Umbilical cord (tissue), 2 donors: ENCODE data around the gene SGPL1. TPM values are rescaled to one million over a fixed set of nuclear protein-coding genes. Genes with fewer than 3 reads are reported as not detected.

Experiments
- DNase-seq: peaks from one replicate; pipeline ENCODE4 v3.0.0-alpha.2; 2015; ENCODE audit warnings: low spot score
- total RNA-seq: library from RNA; depleted of rRNA; stranded (reverse); fragments of >200 nt; gene quantifications from one replicate; pipeline ENCODE4 v1.2.3, GENCODE V29; 2014; ENCODE audit warnings: low replicate concordance; ENCODE audit not compliant: insufficient read depth

SGPL1 gene
- total RNA-seq, 1 donor from 2014 or later, result 23.8 TPM

GRCh38 chr10:70880077-70880534 is 64.4 kb downstream of the SGPL1 start:
- DNase-seq, result peak; percentile 80

DNA sequence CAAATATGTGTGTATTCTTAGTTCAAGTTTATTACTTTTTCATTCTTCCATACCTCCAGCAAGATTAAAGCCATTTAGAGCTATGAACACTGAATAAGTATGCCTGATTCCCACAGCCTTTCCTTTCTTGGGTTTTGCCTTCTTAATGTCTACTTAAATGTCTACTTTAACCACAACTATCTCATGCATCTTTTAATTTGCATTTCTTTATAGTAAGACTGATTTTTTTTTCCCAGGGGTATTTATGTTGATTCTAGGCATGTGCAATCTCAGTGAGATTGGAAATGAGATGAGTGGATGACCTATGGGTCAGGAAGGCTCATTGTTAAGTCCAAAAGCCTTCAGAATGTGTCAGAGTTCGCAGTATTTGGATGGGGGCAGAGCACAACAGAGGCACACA is 69.0 kb downstream of the SGPL1 start:
- no peak for DNase-seq

DNA sequence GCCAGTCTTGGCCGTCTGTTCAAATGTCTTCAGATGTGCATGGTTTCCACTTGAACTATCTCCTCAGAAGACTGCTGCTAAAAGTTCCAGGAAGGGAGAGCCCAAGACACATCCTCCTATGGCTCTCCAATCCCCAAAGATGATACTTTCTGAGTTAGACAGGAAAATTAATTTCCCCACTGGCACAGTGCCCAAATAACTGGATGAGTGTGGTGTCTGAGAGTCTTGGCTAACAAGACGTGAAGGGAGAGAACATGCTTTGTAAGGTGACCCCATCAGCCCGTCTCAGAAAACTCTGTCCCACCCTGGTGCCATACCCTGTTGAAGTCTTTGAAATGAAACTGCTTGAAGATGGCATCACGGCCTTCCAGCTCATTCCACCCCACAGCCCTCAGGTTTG is 69.7 kb downstream of the SGPL1 start:
- no peak for DNase-seq

DNA sequence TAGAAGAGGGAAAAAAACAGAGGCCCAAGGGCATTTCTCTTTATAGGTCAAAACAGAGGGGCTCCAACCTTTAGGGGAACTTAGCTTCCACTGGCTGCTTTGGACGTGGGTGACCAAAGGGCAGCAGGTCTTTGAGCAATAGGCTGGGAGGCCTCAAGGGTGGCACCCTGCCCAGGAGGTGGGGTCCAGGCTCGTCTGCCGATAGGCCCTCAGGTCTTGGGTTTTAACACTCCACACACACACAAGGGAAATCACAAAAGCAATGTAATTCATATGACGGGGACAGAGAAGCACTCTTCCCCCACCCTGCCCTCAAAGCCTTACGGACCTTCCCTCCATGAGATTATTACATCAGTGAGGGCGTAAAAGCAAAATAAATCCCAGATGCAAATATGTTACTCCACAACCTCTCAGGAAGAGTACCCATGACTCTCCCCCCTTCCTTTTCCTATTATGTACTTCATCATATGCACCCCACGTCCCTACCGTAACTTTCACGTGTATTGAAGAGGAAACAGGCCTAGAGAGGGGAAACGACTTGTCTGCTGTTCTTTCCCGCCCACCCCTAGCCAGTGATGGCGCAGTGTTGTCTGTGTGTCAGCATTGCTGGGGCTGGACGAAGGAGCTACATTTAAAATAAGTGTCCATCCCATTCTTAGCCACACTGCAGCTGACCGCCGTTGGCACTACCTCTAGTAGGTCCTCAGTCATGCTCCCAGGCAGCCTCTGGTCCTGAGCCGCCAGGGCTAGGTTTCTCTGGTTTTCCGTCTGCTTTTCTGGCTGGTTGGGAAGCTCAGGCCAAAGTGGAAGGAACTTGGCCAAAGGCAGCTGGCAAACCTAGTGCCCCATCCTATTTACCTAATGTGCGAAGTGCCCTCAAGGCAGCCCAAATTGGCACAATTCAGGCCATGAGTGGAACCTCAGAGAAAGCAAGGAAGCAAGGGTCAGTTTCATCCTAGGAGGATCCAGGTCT is 70.5 kb downstream of the SGPL1 start:
- no peak for DNase-seq

GRCh38 chr10:70886921-70887665 is 71.3 kb downstream of the SGPL1 start:
- DNase-seq, result no peak

- peak; percentile 87 for DNase-seq
Observed at GRCh38 chr10:70887804-70888800, 72.4 kb downstream of the SGPL1 start, which contains the start of gene PCBD1. TSS of gene PCBD1 (minus strand) at chr10:70888565. CDS start at chr10:70888533, 32 bp downstream.

- DNase-seq, result no peak
Observed at GRCh38 chr10:70889291-70889690, 73.5 kb downstream of the SGPL1 start.

DNA sequence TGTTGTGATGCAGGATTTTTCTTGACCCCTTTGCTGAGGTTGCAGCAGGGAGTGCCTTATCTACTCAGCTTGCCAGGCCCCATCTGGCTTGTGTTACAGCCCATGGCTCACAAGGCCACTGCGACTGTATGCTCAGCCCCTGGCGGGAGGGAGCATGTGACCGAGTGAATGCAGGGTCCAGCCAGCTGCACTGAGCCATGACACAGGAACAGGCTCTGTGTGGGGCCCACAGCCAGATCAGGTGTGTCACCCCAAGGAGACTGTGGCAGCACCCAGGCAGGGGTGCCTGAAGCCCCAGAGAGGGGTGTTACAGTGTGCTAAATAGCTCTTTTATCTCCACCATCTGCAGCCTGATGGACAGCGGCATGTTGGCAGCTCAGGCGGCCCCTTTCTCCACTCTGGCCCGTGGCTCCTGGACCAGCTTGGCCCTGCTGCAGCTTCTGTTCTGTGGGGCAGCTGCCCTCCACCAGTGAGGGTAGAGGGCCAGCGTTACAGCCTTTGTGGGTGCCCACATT is 75.2 kb downstream of the SGPL1 start:
- peak; percentile 35 for DNase-seq

DNA sequence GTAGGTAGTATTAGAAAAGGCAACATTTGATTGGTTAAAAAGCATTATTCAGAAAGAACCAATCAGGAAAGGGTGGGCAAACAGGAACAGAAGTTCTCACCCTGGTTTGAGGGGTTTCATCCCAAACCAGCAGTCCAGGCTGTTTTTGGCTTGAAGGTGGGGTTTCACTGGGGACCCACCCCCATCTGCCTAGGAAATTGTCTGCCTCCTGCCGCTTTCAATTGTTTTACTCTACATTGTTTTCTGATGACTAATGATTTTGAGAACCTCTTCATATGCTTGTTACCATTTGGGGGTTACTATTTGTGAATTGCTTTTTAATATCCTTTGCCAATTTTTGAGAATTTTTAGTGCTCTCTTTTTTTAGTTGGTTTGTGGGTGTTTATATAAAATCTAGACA is 75.9 kb downstream of the SGPL1 start:
- DNase-seq, result no peak

DNA sequence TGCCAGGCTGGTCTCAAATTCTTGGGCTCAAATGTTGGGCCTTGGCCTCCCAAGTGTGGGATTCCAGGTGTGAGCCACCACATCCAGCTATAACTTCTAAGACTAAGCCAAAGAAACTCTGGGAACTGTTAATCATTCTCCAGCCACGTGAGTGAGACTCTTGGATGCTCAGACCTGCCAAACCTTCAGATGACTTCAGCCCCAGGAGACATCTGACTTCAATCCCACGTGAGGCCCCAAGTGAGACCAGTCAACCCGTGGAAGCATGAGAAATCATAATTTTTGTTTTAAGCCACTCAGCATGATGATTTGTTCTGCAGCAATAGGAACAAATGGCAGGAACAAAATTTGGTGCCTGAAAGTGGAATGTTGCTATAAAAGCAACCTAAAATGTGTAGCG is 76.9 kb downstream of the SGPL1 start:
- no peak for DNase-seq

GRCh38 chr10:70893227-70894006 is 77.7 kb downstream of the SGPL1 start:
- DNase-seq, result no peak

DNA sequence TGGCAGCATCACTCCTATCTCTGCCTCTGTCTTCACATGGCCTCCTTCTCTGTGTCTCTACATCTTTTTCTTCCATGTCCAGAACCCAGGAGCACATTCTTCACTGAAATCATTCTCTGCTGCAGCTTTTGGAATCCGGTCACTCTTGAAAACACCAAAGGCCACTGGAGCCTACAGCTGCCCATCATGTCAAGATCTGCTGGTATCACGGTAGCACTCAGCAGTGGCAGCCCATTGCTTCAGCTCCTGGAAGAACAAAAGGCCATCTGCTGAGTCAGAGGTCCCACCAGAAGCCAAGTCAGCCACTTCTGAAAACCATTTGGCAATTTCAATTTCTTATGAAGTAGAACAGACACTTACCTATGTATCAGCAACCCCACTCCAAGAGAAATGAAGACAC is 78.7 kb downstream of the SGPL1 start:
- DNase-seq, result no peak

GRCh38 chr10:70896551-70896950 is 80.8 kb downstream of the SGPL1 start:
- DNase-seq, result no peak

DNA sequence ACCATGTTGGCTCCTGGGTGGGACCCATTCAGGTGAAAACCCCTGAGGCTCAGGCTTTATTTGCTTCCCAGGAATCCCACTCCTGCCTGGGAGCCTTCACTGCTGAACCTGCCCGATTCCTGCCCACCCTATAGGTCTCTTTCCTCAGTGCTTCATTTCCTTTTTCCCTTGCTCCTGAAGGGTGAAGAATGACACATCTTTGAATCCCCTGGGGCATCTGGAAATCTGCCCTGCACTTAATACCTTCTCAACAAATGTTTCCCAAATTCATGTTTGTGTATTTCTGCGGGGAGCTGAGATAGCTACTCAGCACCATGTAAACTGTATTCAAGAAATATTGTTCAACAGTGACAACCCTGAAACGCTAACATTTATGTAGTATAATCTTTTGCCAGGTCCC is 82.9 kb downstream of the SGPL1 start:
- no peak for DNase-seq

DNA sequence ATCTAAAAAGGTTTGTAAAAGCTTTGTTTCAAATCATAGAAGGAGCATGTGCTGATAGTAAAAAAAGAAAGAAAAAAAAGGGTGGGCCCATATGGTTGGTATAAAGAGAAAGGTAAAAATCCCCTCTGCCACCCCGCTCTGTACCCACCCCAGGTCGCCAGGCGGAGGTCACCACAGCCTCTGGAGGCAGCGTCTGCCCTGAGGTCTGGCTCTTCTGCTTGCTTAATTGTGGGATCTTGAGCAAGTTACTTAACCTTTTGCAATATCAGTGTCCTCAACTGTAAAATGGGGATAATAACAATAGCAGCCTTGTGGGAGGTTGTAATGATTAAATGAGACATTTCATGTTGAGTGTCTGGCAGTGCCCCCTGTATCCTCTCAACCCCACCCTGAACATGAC is 83.3 kb downstream of the SGPL1 start:
- DNase-seq, result no peak

DNA sequence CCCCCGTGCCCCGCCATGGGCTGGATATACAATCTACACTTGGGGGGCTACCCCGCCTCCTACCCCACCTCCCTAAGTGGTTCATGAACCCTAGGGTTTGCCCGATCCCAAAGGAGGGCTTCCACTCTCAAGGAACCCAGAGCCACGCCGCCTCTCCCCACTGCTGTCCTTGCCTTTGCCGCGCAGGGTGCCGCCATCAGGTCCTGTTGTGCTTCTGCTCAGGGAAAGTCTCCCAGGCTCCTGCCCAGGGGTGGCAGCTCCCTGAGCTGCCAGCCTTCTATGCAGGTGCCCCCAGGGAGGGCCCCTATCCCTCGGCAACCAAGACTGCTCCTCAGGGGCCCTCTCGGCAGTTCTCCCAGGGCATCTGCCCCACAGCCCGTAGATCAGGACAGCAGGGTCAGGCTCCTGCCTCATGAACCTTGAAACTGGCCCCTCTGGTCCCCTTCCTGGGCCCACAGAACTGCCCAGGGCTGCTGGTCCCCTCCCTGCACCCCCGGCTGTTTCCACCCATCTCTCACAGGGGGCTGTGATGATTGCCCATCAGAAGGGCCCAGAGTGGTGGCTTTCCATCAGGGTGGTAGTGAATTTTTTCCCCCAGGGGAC is 85.6 kb downstream of the SGPL1 start:
- no peak for DNase-seq

- DNase-seq, result no peak
Observed at GRCh38 chr10:70902661-70903261, 87.0 kb downstream of the SGPL1 start.

DNA sequence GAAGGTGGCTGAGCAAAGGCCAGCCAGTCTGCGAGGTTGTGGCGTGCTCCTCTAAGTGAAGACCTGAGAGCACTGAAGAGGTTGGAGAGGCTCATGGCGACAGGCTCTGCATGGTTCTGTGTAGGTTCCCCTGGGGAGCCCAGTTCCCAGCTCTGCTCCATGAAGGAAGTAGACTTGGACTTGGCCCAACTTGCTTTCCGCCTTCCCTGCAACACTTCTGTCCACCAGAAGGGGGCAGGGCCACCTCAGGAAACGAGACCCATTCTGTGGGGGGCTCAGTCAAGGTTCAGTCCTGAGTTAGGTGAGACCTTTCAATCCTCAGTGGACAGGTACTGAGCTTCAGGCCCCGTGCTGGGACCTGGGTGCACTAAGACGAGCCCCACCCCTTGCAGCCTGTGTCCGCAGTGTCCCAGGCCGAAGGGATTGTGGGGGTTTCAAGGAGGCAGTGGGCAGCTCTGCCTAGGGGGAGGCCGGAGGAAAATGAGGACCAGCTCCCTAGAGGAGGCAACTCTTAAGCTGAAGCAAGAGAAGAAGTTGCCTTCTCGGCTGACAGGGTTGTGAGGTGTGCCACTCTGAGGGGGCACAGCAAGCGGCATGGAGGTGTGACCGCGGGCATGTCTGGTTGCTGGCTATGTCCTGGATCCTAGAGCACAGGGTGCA is 87.6 kb downstream of the SGPL1 start:
- peak; percentile 58 for DNase-seq
